OCI-LY7 (cell line): Measurements from ENCODE around the gene PIP5K1C. TPM values are rescaled to one million over a fixed set of nuclear protein-coding genes. Genes with fewer than 3 reads are reported as not detected.
A peak's percentile ranks its signal among the peaks of the same experiment; 100 is the strongest.

Source experiments
- BruUV-seq: library from RNA; stranded (reverse); fragments of 400-500 nt; replicated peaks from 2 replicates; lab custom pipeline; 2021; lab: Mats Ljungman, UMichigan
- CTCF ChIA-PET: fragments of 300-600 bp; sonication (Branson Sonifier 250); formaldehyde crosslinking; loops from one replicate; lab custom pipeline; 2022; ENCODE audit warnings: antibody characterized with exemption; ENCODE audit not compliant: unreplicated experiment; lab: Charles Lee
- POLR2A ChIA-PET: fragments of 300-600 bp; sonication (Branson Sonifier 250); formaldehyde crosslinking; loops from one replicate; lab custom pipeline; 2022; ENCODE audit warnings: antibody characterized with exemption; lab: Charles Lee
- DNase-seq: peaks from one replicate; pipeline ENCODE4 v3.0.0-alpha.2; 2015; ENCODE audit warnings: low spot score
- H2AFZ ChIP-seq: fragments of 200-600 bp; sonication (generic), shearing (Covaris generic); 2 replicates; pipeline ENCODE4 v1.6.1; 2014; ENCODE audit warnings: mild to moderate bottlenecking, antibody characterized with exemption, low read length, moderate library complexity
- H3K27ac ChIP-seq: fragments of 200-600 bp; sonication (generic); 2 replicates; pipeline ENCODE4 v1.5.1; 2014; ENCODE audit warnings: mixed run types, low read depth, mild to moderate bottlenecking, moderate library complexity, low read length, inconsistent platforms; ENCODE audit not compliant: poor library complexity, severe bottlenecking
- H3K36me3 ChIP-seq: fragments of 200-600 bp; sonication (generic); 2 replicates; pipeline ENCODE4 v1.6.1; 2014; ENCODE audit warnings: mild to moderate bottlenecking, antibody characterized with exemption, low read length, moderate library complexity, mixed read lengths; ENCODE audit not compliant: insufficient read depth
- H3K4me1 ChIP-seq: fragments of 200-600 bp; sonication (generic); 2 replicates; pipeline ENCODE4 v1.5.1; 2014; ENCODE audit warnings: mild to moderate bottlenecking, low read length; ENCODE audit not compliant: insufficient read depth, poor library complexity, severe bottlenecking
- H3K4me2 ChIP-seq: fragments of 200-600 bp; sonication (generic); 2 replicates; pipeline ENCODE4 v1.6.1; 2014; ENCODE audit warnings: mild to moderate bottlenecking, low read length
- H3K4me3 ChIP-seq: fragments of 200-600 bp; sonication (generic); 2 replicates; pipeline ENCODE4 v1.5.1; 2014; ENCODE audit warnings: mild to moderate bottlenecking, low read depth, low read length; ENCODE audit not compliant: poor library complexity, severe bottlenecking
- H3K79me2 ChIP-seq: fragments of 200-600 bp; sonication (generic); 2 replicates; pipeline ENCODE4 v1.6.1; 2016; ENCODE audit warnings: low read depth, mild to moderate bottlenecking, low read length, moderate library complexity, mixed read lengths; ENCODE audit not compliant: insufficient read depth
- H3K9me2 ChIP-seq: fragments of 200-600 bp; sonication (generic); 2 replicates; pipeline ENCODE4 v1.6.1; 2016; ENCODE audit warnings: mild to moderate bottlenecking, low read length, mixed read lengths; ENCODE audit not compliant: insufficient read depth
- H3K9me3 ChIP-seq: fragments of 200-600 bp; sonication (generic); 2 replicates; pipeline ENCODE4 v1.6.1; 2014; ENCODE audit warnings: mild to moderate bottlenecking, mixed run types, low read length, mixed read lengths
- H4K20me1 ChIP-seq: fragments of 200-600 bp; sonication (generic); 2 replicates; pipeline ENCODE4 v1.6.1; 2014; ENCODE audit warnings: mild to moderate bottlenecking, antibody characterized with exemption, low read length, moderate library complexity, mixed read lengths; ENCODE audit not compliant: insufficient read depth
- EZH2phosphoT487 ChIP-seq: fragments of 200-600 bp; sonication (generic); IDR thresholded peaks from 2 replicates; pipeline ENCODE4 v1.6.1; 2018; ENCODE audit warnings: low read depth, borderline replicate concordance, mild to moderate bottlenecking, mixed run types, antibody characterized with exemption, low read length, moderate library complexity, mixed read lengths
- intact Hi-C: fragments of 100-400 bp; cut with micrococcal nuclease; formaldehyde crosslinking; loops from one replicate; pipeline ENCODE4 v1.10.0; 2022; ENCODE audit not compliant: unreplicated experiment
- total RNA-seq, 2 experiments: library from RNA; depleted of rRNA in 1 of 2; stranded (reverse); fragments of >200 nt in 1 of 2; shearing (Covaris generic) in 1 of 2; gene quantifications; 2 replicates each; pipeline ENCODE4 v1.2.3, GENCODE V29; 2014 to 2022
- TF ChIP-seq, protein P1 (sequence below): fragments of 200-600 bp; sonication (generic); conservative IDR thresholded peaks from 2 replicates; pipeline ENCODE4 v1.5.1; 2014; ENCODE audit warnings: mild to moderate bottlenecking, antibody characterized with exemption, low read length, moderate library complexity, mixed read lengths

PIP5K1C gene
- total RNA-seq, 2 experiments from 2014 or later = 7.6 to 15.1 TPM

DNA sequence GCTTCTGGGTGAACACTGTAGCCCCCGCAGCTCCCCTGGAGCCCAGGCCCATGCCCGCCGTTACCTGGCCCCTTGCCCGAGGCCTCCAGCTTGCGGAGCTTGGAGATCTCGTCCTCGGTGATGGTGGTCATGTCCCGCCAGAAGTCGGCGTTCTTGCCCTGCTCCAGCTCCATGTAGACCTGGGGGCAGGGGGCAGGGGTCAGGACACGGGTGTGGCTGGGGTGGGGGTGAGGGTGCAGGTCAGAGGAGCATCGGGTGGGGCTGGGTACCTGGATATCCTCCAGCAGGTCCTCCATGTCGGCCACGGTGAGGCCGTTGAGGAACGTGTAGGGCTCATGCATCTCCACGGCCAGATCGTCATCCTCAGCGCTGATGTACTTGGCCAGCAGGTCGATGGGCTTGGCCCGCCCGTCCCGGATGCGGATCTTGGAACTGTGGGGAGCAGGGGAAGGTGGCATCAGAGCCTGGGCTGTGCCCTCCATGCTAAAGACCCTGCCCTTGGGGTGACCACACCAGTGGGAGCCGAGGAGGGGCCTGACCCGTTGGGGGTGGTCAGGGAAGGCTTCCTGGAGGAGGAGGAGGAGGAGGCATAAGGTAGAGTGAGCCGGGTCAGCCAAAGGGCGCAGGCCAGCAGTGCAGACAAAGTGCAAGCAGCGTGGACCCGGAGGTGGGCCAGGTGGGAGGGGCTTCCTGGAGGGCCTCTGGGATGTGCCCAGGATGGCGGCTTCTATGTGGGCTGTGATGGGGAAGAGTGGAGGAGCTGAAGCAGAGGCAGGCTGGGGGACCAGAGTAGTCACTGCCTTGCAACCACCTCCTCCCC lies 81.2 kb downstream of the PIP5K1C start:
- CTCF ChIA-PET = interaction anchor here (0.6 kb wide), 1 partner anchor 32 kb away, joined by 4 read pairs; no protein-coding TSS in a partner anchor
- Histone ChIP-seq H3K4me3 (no peak overlapping the region), H3K36me3 (peaks cover 40% of the 10 kb centered on the region), H3K4me2 (no peak overlapping the region), H3K9me2 (no peaks in the 10 kb centered on the region), H3K79me2 (no peaks in the 10 kb centered on the region), H4K20me1 (no peaks in the 10 kb centered on the region), H3K27ac (no peak overlapping the region), H2AFZ (no peak overlapping the region), H3K4me1 (no peaks in the 10 kb centered on the region), H3K9me3 (no peaks in the 10 kb centered on the region)
- POLR2A ChIA-PET = interaction anchor here (0.7 kb wide), 1 partner anchor 74 kb away, joined by 3 read pairs; no protein-coding TSS in a partner anchor
- BruUV-seq = no TSS peak
- DNase-seq = no peak
- TF ChIP-seq, protein P1, sequence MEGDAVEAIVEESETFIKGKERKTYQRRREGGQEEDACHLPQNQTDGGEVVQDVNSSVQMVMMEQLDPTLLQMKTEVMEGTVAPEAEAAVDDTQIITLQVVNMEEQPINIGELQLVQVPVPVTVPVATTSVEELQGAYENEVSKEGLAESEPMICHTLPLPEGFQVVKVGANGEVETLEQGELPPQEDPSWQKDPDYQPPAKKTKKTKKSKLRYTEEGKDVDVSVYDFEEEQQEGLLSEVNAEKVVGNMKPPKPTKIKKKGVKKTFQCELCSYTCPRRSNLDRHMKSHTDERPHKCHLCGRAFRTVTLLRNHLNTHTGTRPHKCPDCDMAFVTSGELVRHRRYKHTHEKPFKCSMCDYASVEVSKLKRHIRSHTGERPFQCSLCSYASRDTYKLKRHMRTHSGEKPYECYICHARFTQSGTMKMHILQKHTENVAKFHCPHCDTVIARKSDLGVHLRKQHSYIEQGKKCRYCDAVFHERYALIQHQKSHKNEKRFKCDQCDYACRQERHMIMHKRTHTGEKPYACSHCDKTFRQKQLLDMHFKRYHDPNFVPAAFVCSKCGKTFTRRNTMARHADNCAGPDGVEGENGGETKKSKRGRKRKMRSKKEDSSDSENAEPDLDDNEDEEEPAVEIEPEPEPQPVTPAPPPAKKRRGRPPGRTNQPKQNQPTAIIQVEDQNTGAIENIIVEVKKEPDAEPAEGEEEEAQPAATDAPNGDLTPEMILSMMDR = peak; percentile 22; the same call in 1 of the 2 replicates
- no peak for TF ChIP-seq EZH2phosphoT487
- intact Hi-C loops = loop anchor here (5.0 kb wide), 1 partner anchor 72 kb away; no protein-coding TSS in a partner anchor

DNA sequence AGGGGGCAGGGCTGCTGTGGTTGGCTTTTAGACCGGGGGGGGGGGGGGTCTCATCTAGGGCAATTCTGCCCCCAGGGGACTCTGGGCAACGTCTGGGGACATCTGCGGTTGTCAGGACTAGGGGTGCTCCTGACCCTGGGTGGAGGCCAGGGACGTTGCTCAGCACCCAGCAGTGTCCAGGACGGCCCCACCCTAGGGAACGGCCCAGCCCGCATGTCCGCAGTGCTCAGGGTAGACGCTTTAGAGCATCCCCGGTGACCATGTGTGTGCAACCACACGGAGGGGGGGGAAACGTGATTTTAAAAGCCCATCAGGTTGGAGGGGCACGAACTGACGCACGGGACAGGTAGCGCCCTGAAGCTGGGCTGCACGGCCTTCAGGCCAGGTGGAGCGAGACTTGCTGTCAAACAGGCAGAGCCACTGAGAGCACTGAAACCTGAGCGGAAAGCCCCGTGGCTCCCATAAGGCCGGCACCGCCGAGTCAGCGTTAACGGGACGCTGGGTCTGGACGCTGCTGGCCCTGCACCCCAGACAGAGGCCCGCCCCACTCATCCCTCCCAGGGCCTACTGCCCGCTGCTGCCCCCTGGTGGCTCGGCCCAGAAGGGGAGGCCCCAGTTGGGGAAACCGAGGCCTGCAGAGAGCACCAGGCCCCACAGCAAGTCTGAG lies 82.0 kb downstream of the PIP5K1C start:
- no peak for TF ChIP-seq EZH2phosphoT487
- TF ChIP-seq, protein P1 = peak; percentile 85
- ChIA-PET CTCF (interaction anchor here (0.6 kb wide), 1 partner anchor 32 kb away, joined by 4 read pairs; no protein-coding TSS in a partner anchor), POLR2A (interaction anchor here (0.7 kb wide), 1 partner anchor 73 kb away, joined by 3 read pairs; no protein-coding TSS in a partner anchor)
- peak; percentile 37 for DNase-seq
- peaks cover 40% of the 10 kb centered on the region for H3K36me3 ChIP-seq
- H3K4me2 ChIP-seq = no peak overlapping the region
- no TSS peak for BruUV-seq
- no peaks in the 10 kb centered on the region for H3K4me1 ChIP-seq
- no peaks in the 10 kb centered on the region for H3K9me2 ChIP-seq
- H3K79me2 ChIP-seq = no peaks in the 10 kb centered on the region
- no peak overlapping the region for H3K27ac ChIP-seq
- intact Hi-C loops = loop anchor here (5.0 kb wide), 1 partner anchor 71 kb away; no protein-coding TSS in a partner anchor
- no peaks in the 10 kb centered on the region for H3K9me3 ChIP-seq
- H2AFZ ChIP-seq = no peak overlapping the region
- H3K4me3 ChIP-seq = no peak overlapping the region
- no peaks in the 10 kb centered on the region for H4K20me1 ChIP-seq
